Measurements from ENCODE around the gene TSR2.

Gene TSR2, protein sequence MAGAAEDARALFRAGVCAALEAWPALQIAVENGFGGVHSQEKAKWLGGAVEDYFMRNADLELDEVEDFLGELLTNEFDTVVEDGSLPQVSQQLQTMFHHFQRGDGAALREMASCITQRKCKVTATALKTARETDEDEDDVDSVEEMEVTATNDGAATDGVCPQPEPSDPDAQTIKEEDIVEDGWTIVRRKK

DNA sequence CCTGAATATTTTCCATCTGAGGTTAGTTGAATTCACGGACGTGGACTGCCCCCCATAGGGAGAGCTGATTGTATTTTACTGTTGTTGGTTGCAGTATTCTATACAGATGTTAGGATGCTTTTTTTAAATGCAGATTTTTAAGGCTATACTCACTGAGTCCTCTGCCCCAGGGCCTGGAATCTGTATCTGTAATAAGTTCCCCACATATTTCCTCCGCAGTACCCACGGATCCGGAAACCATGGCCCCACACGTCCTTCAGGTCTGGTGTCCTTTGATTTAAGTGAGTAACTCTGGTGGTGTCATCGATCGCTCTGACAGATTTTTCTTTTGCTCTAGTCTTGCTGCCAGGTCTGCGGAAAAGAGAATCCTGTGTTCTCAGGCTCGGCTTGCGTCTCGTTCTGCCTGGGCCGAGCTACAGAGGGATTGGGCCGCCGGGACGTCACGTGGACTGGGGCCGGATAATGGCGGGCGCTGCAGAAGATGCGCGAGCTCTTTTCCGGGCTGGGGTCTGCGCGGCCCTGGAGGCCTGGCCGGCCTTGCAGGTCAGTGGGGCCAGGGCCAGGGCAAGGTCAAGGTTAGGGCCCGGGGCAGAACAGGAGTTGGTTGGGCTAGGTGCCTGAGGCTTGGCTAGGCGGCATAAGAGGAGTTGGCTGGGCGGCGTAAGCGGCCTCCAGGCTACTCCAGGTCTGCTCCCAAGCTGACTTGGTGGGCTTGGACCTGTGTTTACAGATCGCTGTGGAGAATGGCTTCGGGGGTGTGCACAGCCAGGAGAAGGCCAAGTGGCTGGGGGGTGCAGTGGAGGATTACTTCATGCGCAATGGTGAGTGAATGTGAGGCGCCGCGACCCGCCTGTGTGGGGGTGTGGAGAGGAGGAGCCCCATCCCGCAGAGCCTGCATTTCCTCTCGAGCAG is at the start of gene TSR2:
Gene TSR2, plus strand, starts transcription at position 445 of the 912 bp plus-strand sequence. Its CDS starts 18 bp downstream, at position 463.
- peak; percentile 62 for DNase-seq (ENCODE audit: low read depth)

DNA sequence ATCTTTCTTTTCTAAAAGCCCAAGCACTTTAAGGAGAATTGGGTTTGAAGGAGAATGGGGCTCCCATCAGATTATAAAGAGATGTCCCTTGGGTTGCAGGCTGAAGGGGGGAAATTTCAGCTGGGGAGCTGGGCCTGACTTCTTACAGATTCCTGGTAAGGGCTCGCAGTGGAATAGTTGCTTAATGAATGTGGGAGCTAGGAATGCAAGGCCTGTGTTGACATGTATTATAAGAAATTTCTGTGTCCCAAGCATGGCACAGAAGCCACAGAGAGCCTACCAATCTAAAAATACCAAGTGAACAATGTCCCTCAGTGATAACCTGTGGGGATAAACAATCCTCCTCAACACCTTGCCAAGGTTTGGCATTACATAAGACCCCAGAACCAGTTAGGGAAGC is 43.1 kb upstream of the TSR2 start:
- no peak for DNase-seq (ENCODE audit: low read depth)

DNA sequence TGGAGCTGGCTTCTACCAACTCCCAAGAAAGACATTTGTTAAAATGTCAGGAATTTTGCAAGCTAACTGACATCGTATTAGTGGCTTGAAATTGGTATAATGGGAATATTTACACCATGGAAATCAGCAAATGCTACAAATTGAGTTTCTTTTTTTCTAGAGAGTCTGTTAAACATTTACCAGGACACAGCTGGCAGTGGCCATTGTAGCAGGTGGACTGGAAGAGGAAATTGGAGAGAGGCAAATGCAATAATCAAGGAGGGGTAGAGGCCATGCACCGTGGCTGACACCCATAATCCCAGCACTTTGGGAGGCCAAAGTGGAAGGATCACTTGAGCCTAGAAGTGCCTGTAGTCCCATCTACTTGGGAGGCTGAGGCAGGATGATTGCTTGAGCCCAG is 32.9 kb upstream of the TSR2 start:
- no peak for DNase-seq (ENCODE audit: low read depth)

GRCh38 chrX:54411732-54412131 is 28.5 kb upstream of the TSR2 start:
- no peak for DNase-seq (ENCODE audit: low read depth)

DNA sequence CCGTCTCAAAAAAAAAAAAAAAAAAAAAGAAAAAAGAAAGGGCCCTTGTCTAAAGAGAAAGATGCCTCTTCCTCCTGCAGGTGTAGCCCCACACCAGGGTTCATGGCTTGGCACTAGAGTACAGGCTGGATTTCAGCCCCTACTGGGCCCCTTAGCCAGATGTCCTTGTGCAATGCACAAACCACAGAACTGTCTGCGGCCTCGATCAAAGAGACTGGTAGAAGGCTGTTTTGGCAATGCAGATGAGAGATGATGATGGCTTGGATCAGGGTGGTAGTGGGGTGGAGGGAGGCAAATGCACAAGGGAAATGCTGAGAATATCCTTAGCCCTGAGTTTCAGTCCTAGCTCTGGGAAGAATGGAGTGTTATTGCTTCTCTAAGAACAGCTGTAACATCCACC is 26.5 kb upstream of the TSR2 start:
- no peak for DNase-seq (ENCODE audit: low read depth)

GRCh38 chrX:54415534-54416350 is 24.5 kb upstream of the TSR2 start:
- DNase-seq (ENCODE audit: low read depth): no peak

DNA sequence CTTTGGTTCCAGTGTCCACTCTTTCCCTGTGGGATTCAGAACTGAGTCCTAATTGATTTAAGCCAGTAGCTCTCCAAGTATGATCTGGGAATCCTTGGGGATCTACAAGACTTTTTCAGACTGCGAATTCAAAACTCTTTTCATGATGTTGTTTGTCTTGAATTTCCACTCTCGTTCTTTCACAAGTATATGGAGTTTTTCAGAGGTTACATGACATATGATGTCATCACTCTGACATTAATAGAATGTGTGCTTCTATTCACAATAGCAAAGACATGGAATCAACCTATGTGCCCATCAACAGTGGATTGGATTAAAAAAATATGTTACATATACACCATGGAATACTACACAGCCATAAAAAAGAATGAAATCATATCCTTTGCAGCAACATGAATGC is 23.2 kb upstream of the TSR2 start:
- no peak for DNase-seq (ENCODE audit: low read depth)

DNA sequence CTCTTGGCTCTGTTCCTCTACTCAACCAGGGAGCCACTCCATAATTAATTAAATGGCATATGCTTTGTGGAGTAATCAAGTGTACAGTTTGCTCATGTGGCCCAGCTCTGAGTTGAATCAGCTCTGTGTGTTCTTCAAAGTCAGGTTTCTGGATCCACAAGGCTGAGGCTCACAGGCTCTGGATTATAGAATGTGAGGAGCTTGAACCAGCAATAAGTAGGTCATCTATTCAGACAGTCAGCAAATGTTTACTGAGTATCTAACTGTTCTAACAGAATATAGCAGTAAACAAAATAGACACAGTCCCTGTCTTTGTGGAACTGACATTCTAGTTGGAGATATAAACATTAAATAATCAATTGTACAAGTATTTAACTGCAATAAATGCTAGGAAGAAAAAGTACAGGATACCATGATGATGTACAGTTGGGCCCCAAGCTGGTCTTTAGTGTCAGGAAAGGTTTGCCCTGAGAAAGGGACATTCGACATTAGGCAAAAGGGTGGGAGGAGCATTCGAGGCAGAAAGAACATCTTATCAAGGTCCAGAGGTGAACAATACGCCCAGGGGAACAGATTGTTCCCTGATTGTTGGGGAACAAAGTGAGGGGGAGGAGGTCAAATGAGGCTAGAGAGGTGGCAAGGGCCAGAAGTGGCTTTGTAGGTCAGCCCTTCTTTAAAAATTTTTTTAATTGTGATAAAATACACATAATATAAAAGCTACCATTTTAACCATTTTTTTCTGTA is 20.5 kb upstream of the TSR2 start:
- no peak for DNase-seq (ENCODE audit: low read depth)

DNA sequence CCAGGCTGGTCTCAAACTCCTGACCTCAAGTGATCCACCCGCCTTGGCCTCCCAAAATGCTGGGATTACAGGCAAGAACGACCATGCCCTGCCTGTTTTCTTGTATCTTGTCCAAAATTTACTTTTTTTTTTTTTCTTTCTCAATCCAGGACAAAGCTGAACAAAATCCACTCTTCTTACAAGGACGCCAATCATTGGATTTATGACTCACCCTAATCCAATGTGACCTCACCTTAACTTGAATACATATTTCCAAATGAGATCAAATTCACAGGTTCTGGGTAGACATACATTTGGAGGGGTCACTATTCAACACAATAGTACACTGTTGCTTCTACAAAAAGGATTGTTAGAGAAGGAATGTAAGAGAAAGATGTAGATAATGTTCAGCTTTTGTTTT is 18.0 kb upstream of the TSR2 start:
- DNase-seq (ENCODE audit: low read depth): no peak

GRCh38 chrX:54423161-54423888 is 16.9 kb upstream of the TSR2 start:
- no peak for DNase-seq (ENCODE audit: low read depth)

DNA sequence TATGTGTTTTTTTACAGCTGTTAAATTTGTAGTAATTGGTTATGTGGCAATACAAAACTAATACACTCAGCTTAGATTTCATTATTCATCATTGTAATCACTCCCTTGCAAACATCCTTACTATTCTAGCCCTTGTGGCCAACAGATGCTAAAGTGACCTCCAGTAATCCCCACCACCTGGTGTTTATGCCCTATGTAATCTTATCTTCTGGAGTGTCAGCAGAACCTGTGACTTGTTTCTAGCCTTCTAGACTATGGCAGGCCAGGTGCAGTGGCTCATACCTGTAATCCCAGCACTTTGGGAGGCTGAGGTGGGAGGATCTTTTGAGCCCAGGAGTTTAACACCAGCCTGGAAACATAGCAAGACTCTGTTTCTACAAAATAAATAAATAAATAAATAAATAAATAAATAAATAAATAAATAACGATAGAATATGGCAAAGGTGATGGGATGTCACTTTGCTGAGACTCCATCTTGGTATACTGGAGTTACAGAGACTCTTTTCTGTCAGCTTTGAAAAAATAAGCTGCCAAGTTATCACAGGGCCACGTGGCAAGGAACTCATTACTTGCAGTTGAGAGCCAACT is 12.3 kb upstream of the TSR2 start:
- DNase-seq (ENCODE audit: low read depth): no peak

- no peak for DNase-seq (ENCODE audit: low read depth)
Observed at GRCh38 chrX:54430519-54430918, 9.7 kb upstream of the TSR2 start.

DNA sequence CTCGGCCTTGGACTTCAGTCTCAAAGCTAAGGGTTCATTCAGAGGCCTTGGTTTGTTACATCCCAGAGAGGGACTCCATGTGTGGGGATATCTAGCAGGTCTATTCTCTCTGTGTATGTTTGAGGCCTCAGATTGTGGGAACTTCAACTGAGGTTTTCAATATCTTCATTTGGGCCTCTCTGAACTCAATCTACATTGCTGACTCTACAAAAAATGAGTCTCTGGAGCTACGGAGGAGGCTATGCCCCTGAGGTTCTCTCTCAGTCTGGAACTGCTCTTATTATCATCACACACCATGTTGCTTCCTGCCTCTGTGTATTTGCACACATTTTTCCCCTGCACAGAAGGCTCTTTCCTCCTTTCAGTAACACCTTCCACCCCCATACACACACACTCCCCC is 5.1 kb upstream of the TSR2 start:
- no peak for DNase-seq (ENCODE audit: low read depth)

DNA sequence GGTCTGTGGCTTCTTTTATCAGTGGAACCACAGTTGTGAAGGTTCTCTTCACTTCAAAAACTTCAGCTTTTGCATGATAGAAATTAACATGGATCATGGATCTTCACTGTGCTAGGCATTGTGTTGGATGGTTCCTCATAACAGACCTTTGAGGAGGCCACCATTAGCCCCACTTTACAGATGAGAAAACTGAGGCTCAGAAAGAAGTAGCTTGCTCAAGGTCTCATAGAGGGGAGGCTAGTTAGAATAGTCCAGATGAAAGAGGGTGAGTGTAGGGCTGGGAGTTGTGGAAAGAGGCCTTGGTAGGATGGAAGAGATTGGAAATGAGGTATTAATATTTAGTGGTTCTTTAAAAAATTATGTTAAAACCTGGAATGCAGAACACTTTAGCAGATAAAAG is 2.6 kb downstream of the TSR2 start:
- no peak for DNase-seq (ENCODE audit: low read depth)

GRCh38 chrX:54444752-54445151 is 4.5 kb downstream of the TSR2 start:
- no peak for DNase-seq (ENCODE audit: low read depth)

- DNase-seq (ENCODE audit: low read depth): no peak
Observed at GRCh38 chrX:54446084-54446483, 5.9 kb downstream of the TSR2 start.

DNA sequence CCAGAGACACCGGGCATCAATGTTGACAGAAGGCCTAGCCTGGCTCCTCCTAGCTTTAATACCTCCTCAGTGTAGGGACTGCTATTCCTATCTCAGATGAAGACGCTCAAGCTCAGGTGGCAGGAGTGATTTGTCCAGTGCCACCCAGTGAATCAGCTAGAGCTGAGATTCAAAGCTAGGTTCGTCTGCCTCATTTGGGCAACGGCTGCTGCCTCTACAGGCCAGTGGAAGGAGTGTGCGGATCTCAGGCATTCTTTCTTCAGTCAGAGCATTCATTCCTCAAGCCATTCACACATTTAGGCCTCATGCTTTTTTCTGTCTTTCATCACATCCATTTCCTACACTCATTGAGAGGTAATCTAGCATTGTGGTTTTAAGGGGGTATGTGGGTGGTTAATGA is 7.3 kb downstream of the TSR2 start:
- no peak for DNase-seq (ENCODE audit: low read depth)

DNA sequence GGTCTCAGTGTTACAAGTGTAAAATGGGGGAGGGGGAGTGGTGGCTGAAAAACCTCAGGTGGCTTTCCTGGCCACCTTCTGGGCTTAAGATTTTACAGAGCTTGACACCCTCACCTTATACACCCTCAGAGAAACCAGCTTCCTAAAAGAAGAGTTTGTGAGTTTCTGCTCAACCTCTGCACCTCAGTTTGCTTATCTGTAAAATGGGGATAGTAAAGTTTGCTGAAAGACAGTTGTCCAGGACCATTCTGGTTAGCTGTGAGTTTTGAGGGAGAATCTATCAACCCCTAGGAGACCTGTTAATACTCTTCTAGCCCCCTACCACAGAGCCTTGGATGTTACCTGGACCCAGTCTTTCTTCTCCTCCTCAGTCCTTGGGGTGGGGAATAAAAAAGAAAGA is 9.7 kb downstream of the TSR2 start:
- DNase-seq (ENCODE audit: low read depth): no peak

- DNase-seq (ENCODE audit: low read depth): no peak
Observed at GRCh38 chrX:54452920-54453319, 12.7 kb downstream of the TSR2 start.

GRCh38 chrX:54470054-54470760 is 30.0 kb downstream of the TSR2 start:
- no peak for DNase-seq (ENCODE audit: low read depth)
